Germinal center (tissue), 1 donor: Measurements from ENCODE around the gene PACS1.

Experiments used
- DNase-seq: peaks from one replicate; pipeline ENCODE4 v3.0.0; 2012; ENCODE audit warnings: mixed read lengths, low spot score

Gene PACS1

GRCh38 chr11:66187453-66187852 is 117.4 kb downstream of the PACS1 start:
- no peak for DNase-seq

GRCh38 chr11:66188580-66188979 is 118.5 kb downstream of the PACS1 start:
- DNase-seq, result no peak

GRCh38 chr11:66189031-66189745 is 119.1 kb downstream of the PACS1 start:
- DNase-seq, result no peak

- DNase-seq, result no peak
These were observed 120.7 kb downstream of the PACS1 start for GRCh38 chr11:66190786-66191185.

- no peak for DNase-seq
These were observed 122.2 kb downstream of the PACS1 start for GRCh38 chr11:66192181-66192863.

GRCh38 chr11:66194391-66194790 is 124.3 kb downstream of the PACS1 start:
- no peak for DNase-seq

- DNase-seq, result no peak
These were observed 125.8 kb downstream of the PACS1 start for GRCh38 chr11:66195867-66196266.

GRCh38 chr11:66203847-66204246 is 133.8 kb downstream of the PACS1 start:
- DNase-seq, result no peak

- no peak for DNase-seq
These were observed 134.3 kb downstream of the PACS1 start for GRCh38 chr11:66204412-66204811.

GRCh38 chr11:66207816-66208215 is 137.7 kb downstream of the PACS1 start:
- no peak for DNase-seq

GRCh38 chr11:66211100-66211499 is 141.0 kb downstream of the PACS1 start:
- DNase-seq, result no peak

GRCh38 chr11:66216911-66217310 is 146.8 kb downstream of the PACS1 start:
- no peak for DNase-seq

- no peak for DNase-seq
These were observed 148.0 kb downstream of the PACS1 start for GRCh38 chr11:66218036-66218435.

- DNase-seq, result no peak
These were observed 149.0 kb downstream of the PACS1 start for GRCh38 chr11:66218846-66219620.

GRCh38 chr11:66219846-66220565 is 149.9 kb downstream of the PACS1 start:
- no peak for DNase-seq

- DNase-seq, result no peak
These were observed 150.5 kb downstream of the PACS1 start for GRCh38 chr11:66220566-66220935.

- DNase-seq, result no peak
These were observed 150.9 kb downstream of the PACS1 start for GRCh38 chr11:66221012-66221411.

GRCh38 chr11:66221726-66222236 is 151.7 kb downstream of the PACS1 start:
- DNase-seq, result no peak

- peak; percentile 91 for DNase-seq
These were observed 152.5 kb downstream of the PACS1 start for GRCh38 chr11:66222358-66223149.

GRCh38 chr11:66224226-66224855 is 154.3 kb downstream of the PACS1 start:
- DNase-seq, result no peak

- DNase-seq, result no peak
These were observed 155.0 kb downstream of the PACS1 start for GRCh38 chr11:66225066-66225465.
